DMS53 treated with DMSO at 0.1 percent for 48 hours (cell line): ENCODE data around the gene TBC1D1.

Source experiments
- DNase-seq: peaks from one replicate; lab custom pipeline; 2025; ENCODE audit not compliant: unreplicated experiment; lab: John Stamatoyannopoulos, UW

The TBC1D1 gene

DNA sequence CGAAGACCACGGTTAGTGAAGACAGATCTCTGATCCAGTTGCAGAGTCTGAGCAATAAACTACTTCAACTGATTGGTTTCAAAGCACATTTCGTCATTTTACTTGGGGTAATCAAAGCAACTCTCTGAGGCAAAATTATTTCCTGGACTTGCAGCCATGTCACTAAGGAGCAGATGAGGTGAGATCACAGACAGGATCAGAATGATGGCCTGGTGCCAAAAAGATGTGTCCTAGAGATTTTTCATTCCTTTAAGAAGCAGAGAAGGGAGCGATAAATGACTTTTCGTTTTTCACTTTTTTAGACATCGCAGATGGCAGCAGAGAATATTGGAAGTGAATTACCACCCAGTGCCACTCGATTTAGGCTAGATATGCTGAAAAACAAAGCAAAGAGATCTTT lies 153.2 kb downstream of the TBC1D1 start:
- no peak for DNase-seq

DNA sequence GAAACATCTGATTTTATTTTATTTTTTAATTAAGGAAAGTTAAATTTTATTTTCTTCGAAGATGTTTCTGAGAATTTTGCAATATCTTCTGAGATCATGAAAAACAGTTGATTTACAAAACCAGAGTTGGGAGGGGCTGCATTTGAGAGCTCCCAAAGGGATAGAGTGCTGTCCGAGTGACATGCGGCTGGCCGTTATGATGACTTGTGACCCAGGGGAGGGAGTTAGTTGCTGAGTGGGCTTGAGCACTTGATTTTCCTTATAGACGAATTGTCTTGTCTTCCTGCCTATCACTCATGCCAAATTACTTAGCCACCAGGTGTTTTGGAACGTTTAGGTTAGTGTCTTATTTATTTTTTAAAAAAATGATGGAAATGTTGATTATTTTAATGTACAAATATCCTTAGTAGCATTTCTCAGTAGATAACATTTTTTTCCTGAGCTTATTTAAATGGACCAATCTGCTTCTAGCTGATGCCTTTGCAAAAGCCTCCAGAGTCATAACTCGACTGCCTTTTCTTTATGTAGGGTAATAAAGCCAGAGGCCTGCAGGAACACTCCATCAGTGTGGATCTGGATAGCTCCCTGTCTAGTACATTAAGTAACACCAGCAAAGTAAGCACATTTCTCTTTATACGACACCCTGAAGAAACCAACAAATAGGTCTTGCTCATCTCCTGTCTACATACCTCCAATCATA lies 154.6 kb downstream of the TBC1D1 start:
- DNase-seq: no peak

DNA sequence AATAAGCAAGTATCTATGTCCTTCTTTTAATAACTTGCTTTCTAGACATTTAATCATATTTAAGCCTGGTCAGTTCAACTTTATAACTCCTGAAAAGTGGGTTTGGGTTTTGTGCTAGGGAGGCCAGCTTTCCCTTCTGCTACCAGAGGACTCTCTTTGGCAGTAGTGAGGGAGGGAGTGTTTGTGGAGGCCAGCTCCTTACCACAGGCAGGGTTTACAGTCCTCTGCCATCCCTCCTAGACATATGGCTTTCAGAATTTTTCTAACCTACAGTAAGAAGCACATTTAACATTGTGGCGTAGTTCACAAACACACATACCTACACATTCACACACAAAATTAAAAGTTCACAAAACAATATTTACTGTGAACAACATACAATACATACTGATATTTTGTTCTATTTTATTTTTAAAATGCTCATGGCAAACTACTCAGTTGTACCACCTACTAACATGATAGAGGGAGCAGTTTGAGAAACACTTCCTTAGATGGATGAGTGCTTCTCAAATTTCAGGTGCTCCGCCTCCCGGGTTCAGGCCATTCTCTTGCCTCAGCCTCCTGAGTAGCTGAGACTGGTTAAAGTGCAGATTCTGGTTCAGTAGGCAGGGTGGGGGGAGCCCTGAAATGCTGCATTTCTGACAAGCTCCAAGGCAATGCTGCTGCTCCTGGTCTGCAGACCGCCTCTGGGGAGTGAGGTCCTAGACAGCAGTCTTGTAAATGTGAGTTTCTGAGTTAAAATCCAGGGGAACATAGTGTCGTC lies 156.0 kb downstream of the TBC1D1 start:
- no peak for DNase-seq

DNA sequence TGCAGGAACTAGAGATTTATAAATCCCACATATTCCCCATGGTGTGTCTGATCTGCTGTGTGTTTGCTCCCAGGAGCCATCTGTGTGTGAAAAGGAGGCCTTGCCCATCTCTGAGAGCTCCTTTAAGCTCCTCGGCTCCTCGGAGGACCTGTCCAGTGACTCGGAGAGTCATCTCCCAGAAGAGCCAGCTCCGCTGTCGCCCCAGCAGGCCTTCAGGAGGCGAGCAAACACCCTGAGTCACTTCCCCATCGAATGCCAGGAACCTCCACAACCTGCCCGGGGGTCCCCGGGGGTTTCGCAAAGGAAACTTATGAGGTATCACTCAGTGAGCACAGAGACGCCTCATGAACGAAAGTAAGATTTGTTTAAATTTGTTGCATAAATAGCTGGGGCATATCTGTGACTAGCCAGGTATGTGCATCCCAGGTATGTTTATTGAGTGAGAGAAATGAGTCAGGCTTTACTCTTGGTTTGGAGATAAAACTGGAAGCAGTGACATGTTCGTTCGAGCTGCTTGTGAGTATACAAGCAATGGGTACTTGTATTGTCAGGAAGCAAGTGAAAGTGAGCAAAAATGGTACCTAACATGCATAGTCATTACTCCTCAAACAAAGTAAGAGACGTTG lies 158.8 kb downstream of the TBC1D1 start:
- DNase-seq: no peak

DNA sequence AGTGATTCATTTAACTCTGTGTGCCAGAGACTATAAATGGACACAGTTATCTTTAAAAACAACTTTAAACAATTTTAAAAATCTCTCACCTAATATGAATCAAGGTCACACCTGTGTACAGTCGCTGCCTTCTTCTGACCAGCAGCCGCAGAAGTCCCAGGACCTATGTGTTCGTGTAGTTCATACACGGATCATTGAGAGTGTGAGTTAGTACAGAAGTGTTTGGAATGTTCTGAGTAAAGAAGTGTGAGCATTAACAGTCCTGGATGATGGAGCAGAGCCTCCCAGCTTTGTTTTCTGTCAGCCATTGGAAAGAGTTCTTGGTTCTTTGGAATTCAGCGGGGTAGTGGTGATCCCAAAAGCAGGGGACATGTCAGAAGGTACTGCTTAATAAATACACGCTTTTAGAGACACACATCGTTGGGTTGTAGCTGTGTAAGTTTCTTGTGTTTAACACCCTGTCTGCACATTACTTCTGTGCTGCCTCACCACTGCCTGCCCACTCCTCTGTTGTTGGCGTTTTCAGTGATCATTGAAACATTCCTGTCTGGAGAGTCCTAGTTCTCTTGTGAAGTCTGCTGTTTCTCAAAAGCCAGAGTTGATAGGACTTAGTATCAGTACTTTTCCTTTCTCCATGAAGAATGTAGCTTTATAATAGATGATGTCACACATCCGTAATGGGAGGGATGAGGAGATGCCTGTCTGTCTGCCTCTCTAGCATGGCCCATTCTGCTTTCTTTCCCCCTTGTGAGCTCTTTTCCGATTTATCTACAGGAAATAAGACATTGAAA lies 159.9 kb downstream of the TBC1D1 start:
- no peak for DNase-seq

GRCh38 chr4:38055566-38055965 lies 164.7 kb downstream of the TBC1D1 start:
- DNase-seq: no peak

GRCh38 chr4:38056011-38056685 lies 165.3 kb downstream of the TBC1D1 start:
- DNase-seq: no peak

GRCh38 chr4:38058151-38058550 lies 167.3 kb downstream of the TBC1D1 start:
- DNase-seq: no peak

GRCh38 chr4:38060829-38061431 lies 170.0 kb downstream of the TBC1D1 start:
- no peak for DNase-seq

GRCh38 chr4:38062088-38062775 lies 171.3 kb downstream of the TBC1D1 start:
- DNase-seq: peak; percentile 75

GRCh38 chr4:38062776-38063097 lies 171.9 kb downstream of the TBC1D1 start:
- no peak for DNase-seq

- DNase-seq: no peak
These were observed 174.3 kb downstream of the TBC1D1 start for GRCh38 chr4:38065176-38065575.

DNA sequence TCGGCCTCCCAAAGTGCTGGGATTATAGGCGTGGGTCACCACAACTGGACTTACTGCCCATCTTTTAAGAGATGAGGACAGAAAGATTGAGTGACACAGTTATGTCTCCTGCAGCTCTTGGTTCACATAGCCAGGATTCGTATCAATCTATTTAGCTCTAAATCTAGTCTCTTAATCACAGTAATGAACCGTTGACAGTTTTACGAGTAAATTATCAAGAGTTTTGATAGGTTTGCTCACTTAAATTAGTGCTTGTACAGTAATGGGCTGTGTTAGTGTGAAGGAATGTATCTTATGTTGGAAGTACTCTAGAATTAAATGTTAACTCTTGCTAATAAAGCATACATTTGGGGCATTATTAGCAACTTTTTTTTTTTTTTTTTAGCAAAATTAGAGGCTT lies 175.0 kb downstream of the TBC1D1 start:
- no peak for DNase-seq

- DNase-seq: no peak
These were observed 176.6 kb downstream of the TBC1D1 start for GRCh38 chr4:38067499-38067898.

GRCh38 chr4:38068107-38068506 lies 177.2 kb downstream of the TBC1D1 start:
- DNase-seq: no peak

DNA sequence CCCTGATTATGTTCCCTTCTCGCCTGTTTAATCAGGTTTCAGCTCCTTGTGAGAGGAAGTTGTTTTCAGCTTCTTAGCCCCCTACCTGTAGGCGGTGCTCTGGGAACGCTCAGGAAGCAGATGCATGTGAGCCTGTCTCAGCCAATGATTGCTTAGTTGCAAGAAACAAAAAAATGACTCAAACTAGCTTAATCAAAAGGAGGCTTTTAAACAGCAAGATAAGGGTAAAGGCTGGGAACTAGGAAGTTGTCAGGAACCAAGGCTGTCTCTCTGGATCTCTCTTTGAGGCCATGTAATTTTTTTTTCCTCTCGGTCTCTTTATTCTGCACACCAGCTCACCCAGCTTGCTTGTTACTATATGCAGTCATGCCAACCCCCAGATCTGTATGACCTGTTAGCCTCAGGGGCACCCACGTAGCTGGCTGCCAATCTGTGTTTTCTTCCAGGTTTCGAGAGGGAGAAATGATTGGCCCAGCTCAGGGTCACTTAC lies 178.4 kb downstream of the TBC1D1 start:
- DNase-seq: no peak

GRCh38 chr4:38071801-38072431 lies 181.0 kb downstream of the TBC1D1 start:
- no peak for DNase-seq

GRCh38 chr4:38072578-38072977 lies 181.7 kb downstream of the TBC1D1 start:
- DNase-seq: no peak

GRCh38 chr4:38073596-38074234 lies 182.8 kb downstream of the TBC1D1 start:
- DNase-seq: no peak
